Stimulated activated CD8-positive, alpha-beta memory T cell treated with anti-CD3 and anti-CD28 coated beads, Interleukin-4, amount 100 ng/mL, for 1 hour (primary cell): ENCODE results near the gene S1PR5.
A peak's percentile ranks its signal among the peaks of the same experiment; 100 is the strongest.
"Not testable (repeated sequence)": the region's sequence is repeated elsewhere in the genome, so short reads cannot be mapped to it uniquely, and the experiment has no call there.

ENCODE experiments used
- DNase-seq, 2 donors: peaks; one replicate each; pipeline ENCODE4 v3.0.0-alpha.2; 2020; ENCODE audit warnings: low read depth in 2 of 2, low spot score in 1 of 2

The S1PR5 gene

GRCh38 chr19:10517361-10517759 lies at the start of gene S1PR5:
S1PR5 (minus strand) TSS chr19:10517447; CDS start chr19:10515011, 2,436 bp downstream.
- no peak for DNase-seq

- DNase-seq: peak in 1 of 2 donors; percentile 38
These were observed 49.6 kb upstream of the S1PR5 start for GRCh38 chr19:10566658-10567410.

GRCh38 chr19:10566408-10566657 lies 49.1 kb upstream of the S1PR5 start:
- no peak for DNase-seq

GRCh38 chr19:10565567-10566407 lies 48.5 kb upstream of the S1PR5 start, which contains the start of gene KRI1:
KRI1 (minus strand) TSS chr19:10566010; CDS start chr19:10565999, 11 bp downstream.
- DNase-seq: peak; percentile 87 to 98

GRCh38 chr19:10565028-10565566 lies 47.9 kb upstream of the S1PR5 start:
- DNase-seq: no peak

- DNase-seq: no peak
These were observed 45.4 kb upstream of the S1PR5 start for GRCh38 chr19:10562609-10563008.

GRCh38 chr19:10560154-10560553 lies 42.9 kb upstream of the S1PR5 start:
- no peak for DNase-seq

- DNase-seq: no peak
These were observed 40.5 kb upstream of the S1PR5 start for GRCh38 chr19:10557603-10558197.

GRCh38 chr19:10555610-10555973 lies 38.3 kb upstream of the S1PR5 start:
- no peak for DNase-seq

- no peak for DNase-seq
These were observed 37.7 kb upstream of the S1PR5 start for GRCh38 chr19:10554760-10555609.

GRCh38 chr19:10553943-10554381 lies 36.7 kb upstream of the S1PR5 start:
- peak in 1 of 2 donors; percentile 50 for DNase-seq

- DNase-seq: no peak
These were observed 35.9 kb upstream of the S1PR5 start for GRCh38 chr19:10553087-10553667.

GRCh38 chr19:10552510-10553053 lies 35.3 kb upstream of the S1PR5 start:
- no peak for DNase-seq

- DNase-seq: no peak
These were observed 34.6 kb upstream of the S1PR5 start for GRCh38 chr19:10551698-10552301.

- DNase-seq: not testable (repeated sequence)
These were observed 33.8 kb upstream of the S1PR5 start for GRCh38 chr19:10551006-10551405.

- no peak for DNase-seq
These were observed 33.1 kb upstream of the S1PR5 start for GRCh38 chr19:10550336-10550735.

GRCh38 chr19:10549733-10550132 lies 32.5 kb upstream of the S1PR5 start:
- DNase-seq: no peak

- no peak for DNase-seq
These were observed 31.6 kb upstream of the S1PR5 start for GRCh38 chr19:10548746-10549276.

- no peak for DNase-seq
These were observed 29.6 kb upstream of the S1PR5 start for GRCh38 chr19:10546817-10547216.
